Endothelial cell (in vitro differentiated cells): ENCODE measurements around the gene CFAP141. TPM values are rescaled to one million over a fixed set of nuclear protein-coding genes. Genes with fewer than 3 reads are reported as not detected.
A peak's percentile ranks its signal among the peaks of the same experiment; 100 is the strongest.

Experiments used
- DNase-seq: peaks from one replicate; pipeline ENCODE4 v3.0.0; 2021; ENCODE audit warnings: low spot score
- H3K27ac Mint-ChIP-seq: one replicate; pipeline ENCODE4 v1.8.0; 2021; ENCODE audit warnings: mixed read lengths, inconsistent platforms; ENCODE audit not compliant: unreplicated experiment
- H3K27me3 Mint-ChIP-seq: one replicate; pipeline ENCODE4 v1.8.0; 2021; ENCODE audit warnings: mild to moderate bottlenecking, moderate library complexity, mixed read lengths, inconsistent platforms; ENCODE audit not compliant: unreplicated experiment
- H3K36me3 Mint-ChIP-seq: one replicate; pipeline ENCODE4 v1.8.0; 2021; ENCODE audit warnings: mild to moderate bottlenecking, low read depth, mixed read lengths, inconsistent platforms; ENCODE audit not compliant: unreplicated experiment
- H3K4me1 Mint-ChIP-seq: one replicate; pipeline ENCODE4 v1.8.0; 2021; ENCODE audit warnings: mild to moderate bottlenecking, mixed read lengths, inconsistent platforms; ENCODE audit not compliant: unreplicated experiment
- H3K4me3 Mint-ChIP-seq: one replicate; pipeline ENCODE4 v1.8.0; 2021; ENCODE audit warnings: mild to moderate bottlenecking, mixed read lengths, inconsistent platforms; ENCODE audit not compliant: unreplicated experiment
- H3K9me3 Mint-ChIP-seq: one replicate; pipeline ENCODE4 v1.8.0; 2021; ENCODE audit warnings: mixed read lengths, inconsistent platforms; ENCODE audit not compliant: unreplicated experiment
- total RNA-seq: library from RNA; stranded (reverse); fragmentation: NEBNext Ultra II Directional; extraction: Animal tissue kit (Norgen Biotek cat#: 25700); gene quantifications from one replicate; pipeline ENCODE4 v1.2.1, GENCODE V29; 2021; ENCODE audit not compliant: unreplicated experiment
- TF ChIP-seq, protein P1 (sequence below): fragments of 200-600 bp; sonication (generic); IDR thresholded peaks from one replicate; pipeline ENCODE4 v1.5.0; 2021; ENCODE audit warnings: antibody characterized with exemption; ENCODE audit not compliant: unreplicated experiment

Gene CFAP141
- total RNA-seq, 1 donor from 2014 or later: not detected

DNA sequence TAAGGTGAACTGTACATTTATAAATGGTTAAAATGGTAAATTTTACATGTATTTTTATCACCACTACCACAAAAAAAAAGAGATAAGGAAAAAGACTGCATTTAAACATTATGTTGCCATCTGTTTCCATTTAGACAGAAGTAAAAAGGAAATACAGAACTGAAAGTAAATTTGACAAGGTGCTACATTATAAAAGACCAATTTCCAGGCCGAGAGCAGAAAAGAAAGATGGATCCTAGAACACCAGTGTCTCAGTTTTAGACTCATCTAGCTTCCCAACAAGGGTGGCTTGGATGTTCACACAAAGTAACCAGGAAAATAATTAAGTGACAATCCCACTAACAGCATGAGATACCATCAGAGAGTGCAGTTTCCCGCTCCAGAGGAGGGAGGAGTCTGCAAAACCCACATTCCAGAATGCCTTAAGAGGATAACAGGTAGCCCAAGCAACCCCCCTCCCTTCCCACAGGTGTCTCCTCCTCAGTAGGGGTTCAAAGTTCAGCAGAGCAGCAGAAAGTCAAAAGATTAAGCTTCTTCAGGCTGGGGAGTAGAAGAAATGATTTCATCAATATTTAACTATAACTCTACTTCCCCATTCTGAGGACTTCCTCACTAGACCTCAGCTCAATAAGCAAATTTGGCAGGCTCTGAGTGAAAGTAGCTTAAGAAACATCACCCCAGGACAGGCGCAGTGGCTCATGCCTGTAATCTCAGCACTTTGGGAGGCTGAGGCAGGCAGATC is 26.0 kb downstream of the CFAP141 start:
- DNase-seq: no peak

DNA sequence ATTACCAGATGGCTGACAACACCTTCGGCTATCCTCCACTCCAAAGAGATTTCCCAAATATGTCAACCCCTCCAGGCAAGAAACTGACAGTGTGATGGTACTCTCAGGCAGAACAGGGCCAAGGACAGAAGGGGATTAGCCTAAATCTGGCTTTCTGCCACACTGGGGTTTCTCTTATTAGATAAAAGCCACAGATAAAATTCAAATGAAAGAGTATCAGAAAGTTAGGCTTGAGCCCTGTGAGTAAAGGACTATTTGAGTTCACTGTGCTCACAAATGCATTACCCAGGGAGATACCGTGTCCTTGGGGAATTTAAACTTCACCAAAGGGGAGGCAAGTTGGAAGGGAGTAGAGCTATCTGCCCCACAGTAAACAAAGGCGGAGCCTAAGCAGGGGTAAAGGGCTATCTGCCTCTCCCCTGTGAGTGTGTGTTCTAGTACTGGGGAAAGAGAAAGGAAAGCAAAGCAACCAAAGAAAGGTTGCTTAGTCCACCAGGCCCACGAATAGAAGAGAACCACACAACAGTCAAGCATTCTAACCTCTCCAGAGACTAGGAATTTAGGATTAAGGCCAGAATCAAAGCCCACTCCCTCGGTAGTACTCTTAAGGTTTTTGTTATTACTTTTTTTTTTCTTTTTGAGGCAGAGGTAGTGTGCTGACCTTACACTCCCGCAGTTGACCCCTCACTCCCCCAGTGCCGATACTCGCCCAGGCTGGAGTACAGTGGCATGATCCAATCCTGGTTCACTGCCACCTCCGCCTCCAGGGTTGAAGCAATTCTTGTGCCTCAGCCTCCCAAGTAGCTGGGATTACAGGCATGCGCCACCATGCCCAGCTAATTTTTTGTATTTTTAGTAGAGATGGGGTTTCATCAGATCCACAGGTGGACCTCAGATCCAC is 27.0 kb downstream of the CFAP141 start:
- Mint-ChIP-seq H3K9me3 (no peaks in the 10 kb centered on the region), H3K27ac (peak overlapping the region; percentile 86)
- TF ChIP-seq, protein P1, sequence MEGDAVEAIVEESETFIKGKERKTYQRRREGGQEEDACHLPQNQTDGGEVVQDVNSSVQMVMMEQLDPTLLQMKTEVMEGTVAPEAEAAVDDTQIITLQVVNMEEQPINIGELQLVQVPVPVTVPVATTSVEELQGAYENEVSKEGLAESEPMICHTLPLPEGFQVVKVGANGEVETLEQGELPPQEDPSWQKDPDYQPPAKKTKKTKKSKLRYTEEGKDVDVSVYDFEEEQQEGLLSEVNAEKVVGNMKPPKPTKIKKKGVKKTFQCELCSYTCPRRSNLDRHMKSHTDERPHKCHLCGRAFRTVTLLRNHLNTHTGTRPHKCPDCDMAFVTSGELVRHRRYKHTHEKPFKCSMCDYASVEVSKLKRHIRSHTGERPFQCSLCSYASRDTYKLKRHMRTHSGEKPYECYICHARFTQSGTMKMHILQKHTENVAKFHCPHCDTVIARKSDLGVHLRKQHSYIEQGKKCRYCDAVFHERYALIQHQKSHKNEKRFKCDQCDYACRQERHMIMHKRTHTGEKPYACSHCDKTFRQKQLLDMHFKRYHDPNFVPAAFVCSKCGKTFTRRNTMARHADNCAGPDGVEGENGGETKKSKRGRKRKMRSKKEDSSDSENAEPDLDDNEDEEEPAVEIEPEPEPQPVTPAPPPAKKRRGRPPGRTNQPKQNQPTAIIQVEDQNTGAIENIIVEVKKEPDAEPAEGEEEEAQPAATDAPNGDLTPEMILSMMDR: no peak

More for the DNA sequence above, 26.0 kb downstream of the CFAP141 start:
- Mint-ChIP-seq H3K9me3 (no peaks in the 10 kb centered on the region), H3K4me3 (peak overlapping the region; percentile 85), H3K36me3 (peaks cover 51% of the 10 kb centered on the region), H3K27me3 (peaks cover 11% of the 10 kb centered on the region), H3K27ac (peak overlapping the region; percentile 71), H3K4me1 (peaks cover 74% of the 10 kb centered on the region)
- TF ChIP-seq, protein P1: no peak

DNA sequence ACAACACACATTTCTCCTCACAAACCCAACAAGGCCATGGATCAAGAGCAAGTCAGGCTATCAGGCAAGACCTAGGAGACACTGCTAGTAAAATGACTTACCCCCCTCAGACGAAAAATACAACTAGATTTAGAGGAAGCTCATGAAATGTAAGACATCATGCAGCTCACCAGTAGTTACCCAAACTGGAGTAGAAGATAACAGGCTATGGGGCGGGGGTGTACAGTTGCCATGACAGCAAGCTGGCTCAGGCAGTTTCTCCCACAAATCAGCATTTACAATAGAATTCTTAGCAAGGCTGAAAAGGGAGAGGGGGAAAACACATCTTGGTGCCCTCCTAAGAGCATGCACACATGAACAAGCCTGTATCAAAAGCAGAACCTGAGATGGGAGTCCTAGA is 28.1 kb downstream of the CFAP141 start:
- Mint-ChIP-seq H3K36me3 (peaks cover 47% of the 10 kb centered on the region), H3K27me3 (peaks cover 11% of the 10 kb centered on the region), H3K4me1 (peaks cover 70% of the 10 kb centered on the region)

More for the DNA sequence above, 27.0 kb downstream of the CFAP141 start:
- Mint-ChIP-seq H3K36me3 (peaks cover 51% of the 10 kb centered on the region), H3K4me1 (peaks cover 74% of the 10 kb centered on the region), H3K27me3 (peaks cover 13% of the 10 kb centered on the region), H3K4me3 (peak overlapping the region; percentile 85)
- no peak for DNase-seq

DNA sequence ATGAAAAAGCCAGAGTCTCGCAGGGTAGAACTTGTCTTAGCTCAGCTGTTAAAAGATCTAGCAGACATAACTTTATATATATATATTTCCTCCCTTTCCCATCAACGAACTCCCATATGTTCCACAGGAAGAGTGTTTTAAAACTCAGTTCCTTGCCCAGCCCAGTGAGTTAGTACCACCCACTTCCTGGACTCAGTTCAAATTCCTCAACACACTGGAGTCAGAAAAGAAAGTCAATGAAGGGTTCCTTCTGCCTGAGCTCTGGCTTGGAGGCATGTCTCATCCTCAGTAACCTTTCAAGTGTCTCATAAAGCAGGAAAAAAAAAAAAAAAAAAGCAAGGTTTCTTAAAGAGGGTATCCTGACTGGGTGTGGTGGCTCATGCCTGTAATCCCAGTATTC is 29.8 kb downstream of the CFAP141 start:
- DNase-seq: no peak
- H3K4me3 Mint-ChIP-seq: peak overlapping the region; percentile 70
- peaks cover 11% of the 10 kb centered on the region for H3K27me3 Mint-ChIP-seq
- peak overlapping the region; percentile 82 for H3K27ac Mint-ChIP-seq
- peaks cover 54% of the 10 kb centered on the region for H3K36me3 Mint-ChIP-seq
- TF ChIP-seq, protein P1: no peak
- peaks cover 70% of the 10 kb centered on the region for H3K4me1 Mint-ChIP-seq
- H3K9me3 Mint-ChIP-seq: no peaks in the 10 kb centered on the region

More for the DNA sequence above, 28.1 kb downstream of the CFAP141 start:
- no peak for DNase-seq
- TF ChIP-seq, protein P1: no peak
- H3K27ac Mint-ChIP-seq: peak overlapping the region; percentile 87
- H3K9me3 Mint-ChIP-seq: no peaks in the 10 kb centered on the region
- H3K4me3 Mint-ChIP-seq: peak overlapping the region; percentile 73
